ENCODE results near the gene SLC22A12.

DNA sequence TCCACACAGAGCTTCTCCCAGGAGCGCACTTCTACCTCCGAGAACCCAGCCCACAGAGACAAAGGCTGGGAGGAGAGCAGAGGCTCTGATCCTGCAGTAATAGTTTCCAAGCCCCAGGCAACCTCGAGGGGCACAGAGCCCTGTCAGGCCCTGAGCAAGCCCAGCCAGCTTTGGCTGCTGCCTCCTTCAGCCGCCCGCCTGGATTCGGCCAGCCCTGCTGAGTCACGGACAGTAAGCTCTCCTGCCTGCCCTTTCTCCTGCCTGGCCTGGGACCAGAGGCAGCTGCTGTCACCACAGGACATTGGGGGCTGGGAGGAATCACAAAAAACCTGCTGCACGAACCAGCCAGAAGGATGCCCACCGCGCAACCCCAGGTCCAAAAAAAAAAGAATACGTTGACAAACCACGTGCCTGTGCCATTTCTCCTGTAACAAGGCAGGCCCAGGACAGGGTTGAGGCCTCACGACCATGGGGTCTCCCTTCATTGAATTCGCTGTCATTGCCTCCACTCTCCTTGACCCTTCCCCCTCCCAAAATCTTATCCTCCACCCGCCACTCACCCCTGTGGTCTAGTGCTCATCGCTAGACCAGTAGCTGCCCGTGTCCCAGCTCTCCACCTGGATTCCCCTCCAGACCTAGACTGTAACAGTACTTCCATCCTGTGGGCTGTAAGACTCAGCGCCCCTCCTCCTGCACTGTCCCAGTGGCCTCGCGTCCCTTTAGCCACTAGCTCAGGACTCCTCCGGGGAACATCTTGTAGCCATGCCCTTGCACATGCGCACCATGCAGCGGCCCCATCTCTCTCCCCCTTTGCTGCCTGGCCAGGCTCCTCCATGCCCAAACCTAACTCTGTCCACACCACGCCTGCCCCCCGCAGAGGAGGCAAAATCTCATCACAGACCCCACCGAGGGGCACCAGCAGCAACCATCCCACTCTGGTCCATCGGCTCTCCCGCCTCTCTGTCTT lies 7.4 kb upstream of the SLC22A12 start:
- TF ChIP-seq, protein P1, sequence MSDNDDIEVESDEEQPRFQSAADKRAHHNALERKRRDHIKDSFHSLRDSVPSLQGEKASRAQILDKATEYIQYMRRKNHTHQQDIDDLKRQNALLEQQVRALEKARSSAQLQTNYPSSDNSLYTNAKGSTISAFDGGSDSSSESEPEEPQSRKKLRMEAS (IDR thresholded peaks at IDR 0.05) = no peak
- no peak for TF ChIP-seq CEBPB (IDR thresholded peaks at IDR 0.05; ENCODE audit: low read depth, low read length)
- TF ChIP-seq, protein P2, sequence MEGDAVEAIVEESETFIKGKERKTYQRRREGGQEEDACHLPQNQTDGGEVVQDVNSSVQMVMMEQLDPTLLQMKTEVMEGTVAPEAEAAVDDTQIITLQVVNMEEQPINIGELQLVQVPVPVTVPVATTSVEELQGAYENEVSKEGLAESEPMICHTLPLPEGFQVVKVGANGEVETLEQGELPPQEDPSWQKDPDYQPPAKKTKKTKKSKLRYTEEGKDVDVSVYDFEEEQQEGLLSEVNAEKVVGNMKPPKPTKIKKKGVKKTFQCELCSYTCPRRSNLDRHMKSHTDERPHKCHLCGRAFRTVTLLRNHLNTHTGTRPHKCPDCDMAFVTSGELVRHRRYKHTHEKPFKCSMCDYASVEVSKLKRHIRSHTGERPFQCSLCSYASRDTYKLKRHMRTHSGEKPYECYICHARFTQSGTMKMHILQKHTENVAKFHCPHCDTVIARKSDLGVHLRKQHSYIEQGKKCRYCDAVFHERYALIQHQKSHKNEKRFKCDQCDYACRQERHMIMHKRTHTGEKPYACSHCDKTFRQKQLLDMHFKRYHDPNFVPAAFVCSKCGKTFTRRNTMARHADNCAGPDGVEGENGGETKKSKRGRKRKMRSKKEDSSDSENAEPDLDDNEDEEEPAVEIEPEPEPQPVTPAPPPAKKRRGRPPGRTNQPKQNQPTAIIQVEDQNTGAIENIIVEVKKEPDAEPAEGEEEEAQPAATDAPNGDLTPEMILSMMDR (IDR thresholded peaks at IDR 0.05; ENCODE audit: control extremely low read depth in 1 of 3, insufficient read depth in 1 of 3, low read depth in 1 of 3, low read length in 3 of 3) = no peak
- no peak for TF ChIP-seq YY1 (IDR thresholded peaks at IDR 0.05; ENCODE audit: low read depth, low read length)
- TF ChIP-seq SUZ12 (IDR thresholded peaks at IDR 0.05; ENCODE audit: low read length) = no peak
- no peak for TF ChIP-seq CREB1 (IDR thresholded peaks at IDR 0.05)
- TF ChIP-seq BRCA1 (IDR thresholded peaks at IDR 0.05; ENCODE audit: low read depth, low read length) = no peak
- TF ChIP-seq KDM1A (IDR thresholded peaks at IDR 0.05; ENCODE audit: borderline replicate concordance, low read length) = no peak
- no peak for TF ChIP-seq RAD21 (IDR thresholded peaks at IDR 0.05 in 1 of 2, conservative IDR thresholded peaks at IDR 0.05 in 1 of 2; ENCODE audit: low read depth in 2 of 2, low read length in 2 of 2)
- TF ChIP-seq CHD2 (IDR thresholded peaks at IDR 0.05; ENCODE audit: low read length) = no peak
- no peak for TF ChIP-seq EGR1 (IDR thresholded peaks at IDR 0.05; ENCODE audit: borderline replicate concordance, low read depth, low read length)
- TF ChIP-seq FOSL1 (IDR thresholded peaks at IDR 0.05; ENCODE audit: insufficient read depth, low read depth, low read length) = no peak
- TF ChIP-seq, protein P3, sequence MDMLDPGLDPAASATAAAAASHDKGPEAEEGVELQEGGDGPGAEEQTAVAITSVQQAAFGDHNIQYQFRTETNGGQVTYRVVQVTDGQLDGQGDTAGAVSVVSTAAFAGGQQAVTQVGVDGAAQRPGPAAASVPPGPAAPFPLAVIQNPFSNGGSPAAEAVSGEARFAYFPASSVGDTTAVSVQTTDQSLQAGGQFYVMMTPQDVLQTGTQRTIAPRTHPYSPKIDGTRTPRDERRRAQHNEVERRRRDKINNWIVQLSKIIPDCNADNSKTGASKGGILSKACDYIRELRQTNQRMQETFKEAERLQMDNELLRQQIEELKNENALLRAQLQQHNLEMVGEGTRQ (IDR thresholded peaks at IDR 0.05; ENCODE audit: low read length) = no peak
- no peak for TF ChIP-seq POLR2A (IDR thresholded peaks at IDR 0.05; ENCODE audit: control extremely low read depth in 1 of 2, low read depth in 2 of 2, low read length in 2 of 2)

Measured in H1 (cell line).